ENCODE results near the gene CCDC43. TPM values are rescaled to one million over a fixed set of nuclear protein-coding genes. Genes with fewer than 3 reads are reported as not detected.

CCDC43 gene
- total RNA-seq, 1 experiment from 2014 or later: 30.7 TPM

DNA sequence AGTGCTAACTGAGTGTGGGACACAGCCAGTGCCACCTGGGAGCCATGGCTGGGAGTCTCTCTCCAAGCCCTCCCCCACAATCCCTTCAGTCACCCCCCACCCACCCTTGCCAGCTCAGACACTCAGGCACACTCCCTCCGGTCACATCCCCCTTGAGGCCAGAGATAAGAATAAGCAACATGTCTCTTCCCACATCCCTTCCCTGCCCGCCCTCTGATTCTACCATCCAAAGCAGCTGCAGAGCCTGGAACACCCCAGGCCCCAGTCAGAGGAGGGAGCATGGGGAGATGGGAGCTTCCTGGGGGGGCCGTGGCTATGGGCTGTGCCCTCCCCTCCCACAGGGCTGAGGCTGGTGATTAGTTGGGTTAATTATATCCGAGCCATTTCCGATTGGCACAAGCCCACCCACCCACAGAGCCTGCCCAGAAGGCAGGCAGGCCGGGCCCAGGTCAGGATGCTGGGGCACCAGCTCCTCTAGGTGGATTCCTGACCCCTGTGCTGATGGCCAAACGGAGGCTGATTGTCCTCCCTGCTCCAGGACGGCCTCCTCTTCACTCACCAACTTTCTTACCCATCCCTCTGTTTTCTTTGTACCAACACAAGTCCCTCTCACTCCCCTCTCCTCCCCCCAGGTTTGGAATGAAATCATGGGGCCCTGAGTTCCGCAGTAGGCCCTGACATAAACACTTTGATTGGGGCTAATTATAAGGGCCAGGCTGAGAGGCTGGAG is 61.9 kb downstream of the CCDC43 start:
- DNase-seq (ENCODE audit: low read depth): no peak

Other genes starting within 250 kb of the CCDC43 start
- gene GPATCH8, start 186.4 kb downstream of the CCDC43 start, total RNA-seq (2014; rRNA removed): 15.8 and 21.6 TPM in 2 replicates
- gene FZD2, start 132.3 kb downstream of the CCDC43 start, total RNA-seq (2014; rRNA removed): 12.5 and 21.2 TPM in 2 replicates
- 0.17 TPM in 1 of 2 replicates, not detected in the other for gene MEIOC, start 33.3 kb downstream of the CCDC43 start, total RNA-seq (2014; rRNA removed)
- gene DBF4B, start 18.9 kb upstream of the CCDC43 start, total RNA-seq (2014; rRNA removed): 14.4 and 14.5 TPM in 2 replicates
- gene ADAM11, start 69.2 kb upstream of the CCDC43 start, total RNA-seq (2014; rRNA removed): 0.26 and 0.40 TPM in 2 replicates
- gene GJC1, start 140.5 kb upstream of the CCDC43 start, total RNA-seq (2014; rRNA removed): 23.7 and 24.6 TPM in 2 replicates
- gene HIGD1B, start 158.1 kb upstream of the CCDC43 start, total RNA-seq (2014; rRNA removed): not detected in 2 replicates
- gene EFTUD2, start 209.7 kb upstream of the CCDC43 start, total RNA-seq (2014; rRNA removed): 106 and 107 TPM in 2 replicates
- gene GFAP, start 225.7 kb upstream of the CCDC43 start, total RNA-seq (2014; rRNA removed): 0.29 TPM in 1 of 2 replicates, not detected in the other